Head of caudate nucleus (tissue), 42 donors: Measurements from ENCODE around the gene CREB3L1.

ENCODE experiments used
- DNase-seq, 42 donors: peaks; one replicate each; pipeline versions ENCODE4 v3.0.0 to v3.0.0-alpha.2; 2020 to 2021; ENCODE audit warnings: mixed read lengths in 7 of 42
- intact Hi-C: fragments of 100-400 bp; cut with DNase I; formaldehyde crosslinking; loops from one replicate; pipeline ENCODE4 v1.15.0; 2022

Gene CREB3L1

DNA sequence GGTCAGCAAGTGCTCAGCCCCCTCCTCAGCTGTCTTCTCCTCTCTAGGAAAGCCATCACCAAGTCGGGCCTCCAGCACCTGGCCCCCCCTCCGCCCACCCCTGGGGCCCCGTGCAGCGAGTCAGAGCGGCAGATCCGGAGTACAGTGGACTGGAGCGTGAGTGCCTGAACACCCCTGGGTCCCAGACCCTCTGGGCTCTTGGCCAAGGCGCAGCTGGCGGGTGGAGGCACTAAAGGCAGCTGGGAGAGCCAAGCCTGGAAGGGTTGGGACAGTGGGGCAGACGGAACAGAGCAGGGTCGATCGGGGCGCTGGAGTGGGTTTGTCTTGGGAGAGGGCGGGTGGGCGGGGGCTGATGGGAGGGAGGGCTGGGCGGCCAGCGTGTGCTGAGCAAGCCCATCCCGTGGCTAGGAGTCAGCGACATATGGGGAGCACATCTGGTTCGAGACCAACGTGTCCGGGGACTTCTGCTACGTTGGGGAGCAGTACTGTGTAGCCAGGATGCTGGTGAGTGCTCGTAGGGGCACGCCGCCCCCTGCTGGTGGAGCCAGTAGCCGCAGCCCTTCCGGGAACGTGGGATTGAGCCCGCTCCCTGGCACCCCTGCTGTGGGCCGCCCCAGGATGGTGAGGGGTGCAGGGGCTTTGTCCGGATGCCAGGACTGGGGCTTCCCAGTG, 89.9 kb downstream of the CREB3L1 start:
- intact Hi-C loops = no loop called here
- peak in 41 of 42 donors; percentile 68 to 93 (median 81) for DNase-seq

DNA sequence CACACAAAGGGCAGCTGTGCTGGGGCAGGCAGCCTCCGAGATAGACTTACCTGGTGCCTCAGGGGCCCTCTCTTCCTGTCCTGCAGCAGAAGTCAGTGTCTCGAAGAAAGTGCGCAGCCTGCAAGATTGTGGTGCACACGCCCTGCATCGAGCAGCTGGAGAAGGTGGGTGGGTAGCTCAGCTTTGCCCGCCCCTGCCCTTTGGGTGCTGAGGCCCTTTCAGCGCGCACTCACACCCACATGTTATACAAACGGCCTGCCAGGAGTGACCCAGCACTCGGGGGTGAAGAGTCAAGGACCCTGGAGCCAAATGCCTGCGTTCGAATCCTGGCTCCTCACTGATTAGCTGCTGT, 90.4 kb downstream of the CREB3L1 start:
- DNase-seq = no peak
- intact Hi-C loops = no loop called here

DNA sequence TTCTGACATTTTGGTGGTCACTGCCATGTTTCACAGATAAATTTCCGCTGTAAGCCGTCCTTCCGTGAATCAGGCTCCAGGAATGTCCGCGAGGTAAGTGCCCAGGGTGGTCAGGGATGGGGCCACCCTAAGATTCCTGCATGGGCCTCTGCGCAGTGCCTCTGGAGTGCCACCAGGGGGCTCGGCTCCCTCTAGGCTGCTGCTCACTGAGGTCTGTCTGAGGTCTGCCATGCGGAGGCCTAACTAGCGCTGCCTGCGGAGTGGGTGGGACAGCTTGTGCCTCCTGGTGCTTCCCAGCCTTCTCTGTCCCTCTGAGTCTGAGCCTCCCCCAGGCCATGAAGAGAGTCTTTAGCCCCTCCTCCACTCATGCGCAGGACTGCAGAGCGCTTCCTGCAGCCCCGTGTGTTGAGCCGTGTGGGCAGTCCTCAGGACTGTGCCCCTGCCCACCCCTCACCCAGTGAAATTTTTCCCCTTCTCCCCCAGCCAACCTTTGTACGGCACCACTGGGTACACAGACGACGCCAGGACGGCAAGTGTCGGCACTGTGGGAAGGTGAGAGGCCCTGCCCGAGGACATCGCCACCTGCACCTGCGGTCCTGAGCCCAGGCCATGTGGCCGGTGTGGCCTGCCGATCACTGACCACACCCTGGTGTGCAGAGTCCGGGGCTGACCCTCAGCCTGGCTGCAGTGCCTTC, 92.1 kb downstream of the CREB3L1 start:
- intact Hi-C loops = no loop called here
- peak in 14 of 42 donors; percentile 25 to 78 (median 66) for DNase-seq

DNA sequence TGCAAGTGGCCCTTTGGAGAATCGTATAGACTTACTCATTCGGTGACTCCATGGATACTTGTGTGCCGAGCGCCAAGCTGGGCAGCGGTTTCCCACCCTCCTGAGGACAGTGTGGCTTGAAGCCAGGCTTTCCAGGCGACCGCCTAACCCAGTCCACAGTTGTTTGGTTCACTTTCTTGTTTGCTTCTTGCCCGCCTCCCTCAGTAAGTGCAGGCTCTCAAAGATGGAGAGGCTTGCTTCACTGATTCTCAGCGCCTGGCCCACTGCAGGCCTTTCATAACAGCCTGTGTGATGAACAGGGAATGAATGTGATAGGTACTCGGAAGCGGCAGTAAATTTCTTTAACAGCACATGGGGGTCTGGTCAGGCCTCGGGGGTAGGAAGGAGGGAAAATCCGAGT, 92.8 kb downstream of the CREB3L1 start:
- intact Hi-C loops = no loop called here
- no peak for DNase-seq
